Measurements from ENCODE around the gene CACNA2D3.

CACNA2D3 gene

GRCh38 chr3:54901906-54902685, 779.7 kb downstream of the CACNA2D3 start:
- no peak for DNase-seq

DNA sequence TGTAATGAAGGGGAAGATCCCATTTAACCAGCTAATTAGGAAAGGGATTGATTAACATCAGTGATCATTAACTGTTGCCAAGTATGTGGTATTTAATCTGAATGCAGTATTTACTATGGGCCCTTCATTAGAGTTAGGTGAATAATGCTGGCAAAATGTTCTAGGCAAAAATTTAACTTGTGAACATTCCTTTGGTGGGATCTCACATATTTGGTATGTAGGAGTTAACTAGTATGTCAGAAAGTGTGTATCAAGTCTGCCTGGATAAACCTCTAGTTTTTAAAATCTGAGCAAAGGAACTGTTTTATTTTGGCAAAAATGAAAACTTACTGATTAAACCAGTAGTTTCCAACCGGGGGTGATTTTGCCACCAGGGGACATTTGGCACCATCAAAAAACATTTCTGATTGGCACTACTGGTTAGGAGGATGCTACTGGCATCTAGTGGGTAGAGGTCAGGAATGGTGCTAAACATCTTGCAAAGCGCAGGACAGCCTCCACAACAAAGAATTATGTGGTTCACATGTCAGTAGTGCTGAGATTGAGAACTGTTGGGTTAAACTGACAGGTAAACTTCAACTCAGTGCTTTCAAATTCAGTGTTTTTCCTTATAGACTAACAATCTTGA, 783.0 kb downstream of the CACNA2D3 start:
- DNase-seq: no peak

DNA sequence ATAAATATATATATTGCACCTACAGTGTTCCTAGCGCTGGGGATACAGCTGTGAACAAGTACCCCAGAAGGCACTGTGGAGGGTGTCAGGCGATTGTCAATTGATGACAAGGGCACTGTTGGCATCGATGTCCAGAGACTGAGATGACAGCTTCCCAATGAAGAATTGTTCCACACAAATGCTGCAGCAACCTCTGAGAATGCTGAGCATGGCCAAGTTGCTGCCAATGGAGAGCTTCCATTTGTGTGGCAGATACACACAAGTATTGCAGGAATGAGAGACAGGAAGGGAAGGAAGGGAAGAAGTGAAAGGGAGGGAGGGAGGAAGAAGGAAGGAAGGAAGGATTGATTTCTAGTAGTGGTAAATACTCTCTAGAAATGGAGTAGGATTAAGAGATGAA, 783.6 kb downstream of the CACNA2D3 start:
- DNase-seq: no peak

DNA sequence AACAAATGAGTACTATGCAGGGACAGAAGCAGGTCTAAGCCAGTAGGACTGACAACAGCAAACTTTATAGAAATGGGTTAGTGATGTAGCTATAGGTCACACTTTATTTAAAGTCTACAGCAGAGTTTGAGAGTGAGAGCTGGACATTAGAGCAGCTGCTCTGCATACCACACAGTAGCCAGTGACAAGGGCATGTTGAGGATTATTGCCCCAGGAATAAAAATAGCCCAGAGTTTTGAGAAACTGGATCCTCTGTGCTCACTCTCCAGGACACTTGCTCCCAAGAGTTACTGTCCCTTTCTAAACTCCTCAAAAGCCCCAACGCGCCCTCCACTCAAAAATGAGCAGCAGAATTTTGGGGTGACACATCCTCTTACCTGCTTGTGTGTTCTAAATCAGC, 784.4 kb downstream of the CACNA2D3 start:
- no peak for DNase-seq

DNA sequence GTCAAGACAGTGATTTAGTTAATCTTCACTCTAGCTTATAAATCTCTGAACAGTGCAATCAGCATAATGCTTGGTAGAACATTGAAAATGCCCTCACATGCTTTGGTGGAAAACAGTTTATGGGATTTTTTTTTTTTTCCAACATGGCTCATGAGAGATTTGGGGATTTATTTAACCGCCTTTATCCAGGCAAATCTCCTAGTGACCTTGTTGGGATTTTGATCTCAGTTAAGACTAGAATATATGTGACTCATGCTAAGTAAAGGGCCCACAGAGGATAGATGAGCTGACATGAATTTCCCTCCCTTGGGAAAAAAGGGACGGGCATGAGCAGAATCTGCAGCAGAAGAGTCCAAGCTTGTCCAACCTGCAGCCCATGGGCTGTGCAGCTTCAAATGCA, 786.8 kb downstream of the CACNA2D3 start:
- DNase-seq: no peak

- DNase-seq: no peak
Observed at GRCh38 chr3:54914180-54914579, 791.8 kb downstream of the CACNA2D3 start.

DNA sequence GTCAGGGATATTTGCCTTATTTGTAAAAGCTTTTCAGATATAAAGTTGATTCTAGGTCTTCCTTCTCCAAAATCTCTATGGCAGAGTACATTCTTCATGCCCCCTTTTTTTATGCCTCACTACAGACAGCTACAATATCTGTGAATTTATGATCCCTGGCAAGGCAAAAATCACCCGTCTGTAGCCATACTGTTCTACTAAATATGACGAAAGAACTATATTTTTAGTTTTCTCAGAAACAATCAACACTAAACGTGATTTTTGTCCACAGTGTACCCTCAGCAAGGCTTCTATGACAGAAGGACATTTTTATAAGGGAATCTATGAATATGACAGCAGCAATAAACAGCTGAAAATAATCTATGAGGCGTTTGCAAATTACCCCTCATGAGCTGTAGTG, 792.8 kb downstream of the CACNA2D3 start:
- DNase-seq: no peak

DNA sequence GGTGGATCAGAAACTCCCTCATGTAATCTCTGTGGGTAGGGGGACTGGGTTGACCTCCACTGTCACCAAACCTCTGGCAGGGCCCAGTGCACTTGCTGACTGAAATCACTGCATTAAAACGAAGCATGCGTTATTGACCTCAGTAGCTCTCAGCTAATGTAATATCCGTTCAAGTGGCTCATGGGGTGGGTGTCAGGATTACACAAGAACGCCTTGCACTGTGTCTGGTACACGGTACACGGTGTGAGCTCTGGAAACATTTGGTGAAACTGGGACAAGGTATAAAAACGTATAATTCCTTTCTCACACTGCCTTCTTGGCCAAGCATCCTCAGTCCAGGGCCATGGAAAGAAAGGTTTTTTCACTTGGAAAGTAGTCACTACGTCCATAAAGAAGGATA, 793.6 kb downstream of the CACNA2D3 start:
- DNase-seq: no peak

GRCh38 chr3:54916732-54917131, 794.4 kb downstream of the CACNA2D3 start:
- DNase-seq: no peak

- no peak for DNase-seq
Observed at GRCh38 chr3:54917174-54917573, 794.8 kb downstream of the CACNA2D3 start.

DNA sequence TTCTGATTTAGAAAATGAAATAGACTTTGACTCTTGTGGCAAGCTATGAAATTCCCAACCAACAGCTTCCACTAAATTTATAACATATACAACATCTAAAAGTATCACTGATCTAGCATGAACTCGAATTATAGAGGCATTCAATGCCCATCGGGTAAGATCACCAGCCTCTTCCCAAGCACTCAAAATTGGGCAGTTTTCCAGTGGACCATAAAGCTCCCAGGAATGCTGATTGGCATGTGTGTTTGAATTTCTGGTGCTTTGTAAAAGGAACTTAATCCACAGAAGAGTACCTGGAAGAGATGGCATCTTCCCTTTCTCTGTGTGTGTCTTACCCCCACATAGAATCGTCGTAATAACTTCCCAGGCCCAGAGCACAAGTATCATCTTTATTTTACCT, 795.5 kb downstream of the CACNA2D3 start:
- no peak for DNase-seq

DNA sequence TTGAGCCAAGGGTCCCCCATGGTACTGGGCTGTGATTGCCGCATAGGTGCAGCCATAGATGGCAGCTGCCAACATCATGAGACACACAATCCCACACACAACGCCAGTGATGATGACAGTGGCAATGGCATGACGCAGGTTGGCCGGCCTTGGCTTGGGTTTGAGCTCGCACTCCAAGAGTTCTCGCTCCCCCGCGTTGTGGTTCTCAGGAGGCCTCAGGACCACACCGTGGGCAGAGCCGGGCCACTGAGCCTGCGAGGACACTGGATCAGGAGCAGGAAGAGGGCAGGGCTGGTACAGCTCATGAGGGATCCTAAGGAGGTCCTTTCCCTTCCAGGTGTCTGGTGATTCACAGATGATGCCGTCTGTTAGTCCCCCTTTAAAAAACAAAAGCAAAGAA, 796.2 kb downstream of the CACNA2D3 start:
- DNase-seq: no peak

DNA sequence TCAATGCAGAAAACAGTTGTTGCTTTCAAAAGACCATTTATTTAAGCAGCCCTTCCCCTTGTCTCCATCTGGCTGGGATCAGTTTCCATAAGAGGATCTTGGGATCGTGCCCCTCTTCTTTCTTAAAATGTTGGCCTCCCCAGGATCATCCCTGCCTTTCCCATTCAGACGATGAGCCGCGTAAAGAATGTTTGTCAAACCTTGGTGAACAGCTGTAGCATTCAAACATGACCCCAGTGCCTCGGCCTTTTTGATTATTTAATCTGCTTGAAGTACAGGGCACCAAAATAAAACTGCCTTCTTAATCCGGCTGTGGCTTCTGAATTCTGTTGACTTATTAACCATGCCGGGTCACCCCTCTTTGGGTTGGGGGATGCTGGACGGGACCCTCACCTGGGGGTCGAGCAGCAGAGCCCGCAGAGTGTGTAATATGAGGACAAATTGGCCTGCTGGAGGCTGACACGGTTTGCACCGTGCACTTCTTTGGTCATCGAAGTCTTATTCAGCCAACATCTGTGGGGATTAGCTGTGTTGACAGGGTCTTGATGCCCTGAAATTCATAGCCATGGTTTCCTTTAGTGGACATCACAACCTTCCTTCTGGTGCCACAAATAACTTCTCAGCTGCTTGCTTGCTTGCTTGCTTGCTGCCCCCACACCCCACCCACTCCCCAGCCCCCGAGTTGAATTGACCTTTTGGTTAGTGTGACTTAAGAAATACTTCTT, 805.9 kb downstream of the CACNA2D3 start, which contains the start of gene LRTM1:
Gene LRTM1, minus strand, starts transcription at position 14 of the 725 bp plus-strand sequence. CDS start 148 bp downstream, outside the sequence.
- no peak for DNase-seq

DNA sequence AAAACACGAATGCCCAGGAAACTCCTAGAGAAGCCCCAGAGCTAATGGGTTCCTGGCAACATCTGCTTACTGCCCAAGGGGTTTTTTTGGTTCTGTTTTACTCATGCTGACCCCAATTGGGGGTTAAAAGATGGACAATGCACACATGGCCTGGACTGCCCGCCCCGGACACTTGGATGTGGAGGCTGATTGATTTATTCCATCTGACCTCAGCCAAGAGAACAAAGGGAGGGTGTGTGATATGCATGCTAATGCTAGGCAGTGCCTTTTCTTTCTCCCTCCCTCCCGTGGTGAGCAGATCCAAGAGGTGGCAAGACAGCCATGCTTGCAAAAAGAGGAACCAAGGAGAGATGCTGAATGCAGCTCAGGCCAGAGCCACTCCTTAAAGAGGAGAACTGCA, 808.8 kb downstream of the CACNA2D3 start:
- no peak for DNase-seq

DNA sequence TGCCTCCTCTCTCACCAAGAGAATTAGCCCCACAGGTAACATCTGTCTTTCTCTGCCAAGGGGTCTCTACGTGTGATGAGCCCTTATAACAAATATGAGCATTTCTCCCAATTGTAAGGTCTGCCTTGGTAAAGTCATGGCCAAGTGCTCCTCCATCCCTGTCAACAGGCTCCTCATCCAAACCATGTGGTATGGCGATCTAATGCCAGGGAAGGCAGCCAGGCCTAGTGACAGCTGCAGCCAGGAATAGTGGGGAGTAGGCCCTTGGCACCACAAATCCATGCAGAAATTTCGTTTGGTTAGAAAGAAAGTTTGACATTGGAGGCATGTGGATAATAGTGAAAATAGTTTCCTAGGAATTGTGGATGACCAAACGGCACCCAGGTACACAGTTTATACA, 810.3 kb downstream of the CACNA2D3 start:
- no peak for DNase-seq

- DNase-seq: no peak
Observed at GRCh38 chr3:54935869-54936268, 813.5 kb downstream of the CACNA2D3 start.

GRCh38 chr3:54936561-54936960, 814.2 kb downstream of the CACNA2D3 start:
- DNase-seq: no peak

GRCh38 chr3:54939557-54940300, 817.4 kb downstream of the CACNA2D3 start:
- no peak for DNase-seq

GRCh38 chr3:54940971-54941370, 818.6 kb downstream of the CACNA2D3 start:
- DNase-seq: no peak

DNA sequence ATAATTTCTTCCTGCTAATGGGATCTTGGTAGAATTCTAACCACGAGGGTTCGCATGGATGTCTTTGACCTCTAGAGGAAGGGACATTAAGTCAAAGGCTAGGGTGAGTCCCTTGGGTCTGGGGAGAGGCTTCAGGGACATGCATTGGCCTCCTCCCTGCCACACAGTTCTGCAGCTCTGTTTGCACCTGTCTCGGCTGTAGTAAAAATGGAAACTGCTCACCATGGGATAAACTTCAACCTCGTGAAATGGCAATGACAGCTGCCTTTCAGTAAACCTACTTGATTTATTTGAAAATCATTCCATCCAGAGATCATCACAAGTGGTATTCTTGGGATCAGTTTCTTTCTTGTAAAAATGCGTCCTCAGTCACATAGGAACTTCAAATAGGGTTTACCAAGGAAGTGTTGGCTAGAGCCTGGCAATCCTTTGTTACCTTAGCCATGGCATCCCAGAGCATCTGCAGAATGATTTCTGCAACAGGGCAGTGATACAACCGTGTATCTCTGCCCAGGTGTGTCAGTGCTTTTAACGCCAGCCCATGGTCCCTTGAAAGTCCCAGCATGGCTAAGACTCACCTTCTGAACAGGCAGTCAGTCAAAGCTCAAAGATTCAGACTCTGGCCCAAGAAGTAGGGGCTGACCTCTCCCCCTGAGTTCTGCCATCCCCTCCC, 819.5 kb downstream of the CACNA2D3 start:
- DNase-seq: no peak

- DNase-seq: no peak
Observed at GRCh38 chr3:54949491-54950044, 827.2 kb downstream of the CACNA2D3 start.

GRCh38 chr3:54950391-54951003, 828.1 kb downstream of the CACNA2D3 start:
- DNase-seq: no peak
